GM18858 (cell line): ENCODE data around the gene ABLIM2.

Source experiments
- ATAC-seq: cut with Tn5 transposase; IDR thresholded peaks from one replicate; pipeline ENCODE4 v1.9.1; 2021; ENCODE audit not compliant: unreplicated experiment

The ABLIM2 gene

DNA sequence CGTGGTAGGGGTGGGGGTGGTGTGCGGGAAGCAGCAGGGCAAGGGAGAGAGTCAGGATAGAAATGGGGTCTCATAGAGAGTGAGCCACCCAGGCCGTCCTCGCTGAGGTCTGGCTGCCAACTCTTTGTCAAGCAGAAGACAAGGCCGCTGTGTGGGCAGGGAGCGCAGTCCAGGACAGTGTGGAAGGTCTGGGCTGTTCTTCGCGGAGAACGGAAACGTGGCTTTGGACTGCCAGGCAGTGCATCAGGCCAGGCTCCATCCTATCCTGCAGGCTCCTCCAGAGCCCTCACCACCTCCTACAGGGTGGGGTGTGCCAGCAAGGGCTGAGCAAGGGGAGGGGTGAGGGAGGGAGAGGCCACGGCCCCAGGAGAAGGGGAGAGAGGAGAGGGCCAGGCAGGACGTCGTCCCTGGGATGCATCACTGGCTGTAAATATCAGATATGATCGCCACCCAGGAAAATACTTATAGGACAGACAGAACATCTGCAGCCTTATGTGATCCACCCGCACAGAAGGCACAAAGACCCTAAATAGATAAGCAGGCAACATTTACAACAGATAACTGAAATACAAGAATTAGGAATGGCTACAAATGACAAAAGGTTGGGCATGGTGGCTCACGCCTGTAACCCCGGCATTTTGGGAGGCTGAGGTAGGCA lies 85.3 kb downstream of the ABLIM2 start:
- ATAC-seq: no peak

DNA sequence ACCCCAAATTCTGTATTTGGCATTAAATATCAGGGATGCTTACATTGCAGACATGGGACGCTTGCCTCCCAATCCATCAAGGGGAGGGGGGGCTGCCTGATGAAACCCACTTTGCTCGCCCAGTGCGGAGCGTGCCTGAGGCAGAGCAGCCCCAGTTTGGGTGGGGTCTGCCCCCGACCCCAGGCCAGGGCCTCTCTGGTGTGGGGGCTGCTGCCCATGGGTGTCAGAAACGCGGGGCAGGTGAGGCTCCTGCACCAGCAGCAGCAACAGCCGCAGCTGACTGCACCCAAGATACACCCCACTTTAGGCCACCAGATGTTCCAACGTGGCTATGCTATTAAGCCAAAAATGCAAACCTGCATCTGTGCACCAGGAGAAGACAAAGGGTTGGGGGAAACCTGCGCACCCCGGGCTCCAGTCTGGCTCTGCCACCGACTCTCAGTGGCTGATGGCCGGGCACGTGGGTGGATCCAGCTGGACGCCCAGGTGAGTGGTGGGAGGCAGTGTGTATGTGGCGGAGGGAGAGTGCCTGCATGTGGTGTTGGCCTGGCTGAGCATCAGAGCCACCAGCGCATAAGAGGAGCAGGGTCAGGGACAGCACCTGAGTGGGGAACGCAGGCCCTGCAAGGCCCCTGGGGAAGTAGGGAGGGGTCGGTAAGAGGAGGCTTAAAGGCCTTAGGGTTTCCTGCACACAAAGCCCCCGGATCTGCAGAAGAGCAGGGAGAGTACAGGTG lies 86.2 kb downstream of the ABLIM2 start:
- no peak for ATAC-seq

DNA sequence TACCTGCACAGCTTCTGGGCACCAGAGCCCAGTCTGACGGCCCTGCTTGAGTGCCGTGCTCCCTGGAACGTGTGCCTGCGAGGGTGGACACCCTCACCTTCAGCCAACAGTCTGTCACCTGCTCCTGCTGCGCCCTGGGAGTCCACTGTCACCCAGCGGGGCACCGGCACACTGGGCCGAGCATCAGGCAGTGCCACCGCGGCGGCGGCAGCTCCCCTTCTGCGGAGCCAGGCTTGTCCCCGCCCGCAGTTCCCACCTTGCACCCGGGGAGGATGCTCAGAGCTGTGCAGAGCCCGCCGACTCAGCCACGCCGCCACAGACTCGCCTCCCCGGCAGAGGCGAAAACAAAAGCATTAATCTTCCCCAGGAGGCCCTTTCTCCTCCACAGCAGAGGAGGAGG lies 86.8 kb downstream of the ABLIM2 start:
- no peak for ATAC-seq

DNA sequence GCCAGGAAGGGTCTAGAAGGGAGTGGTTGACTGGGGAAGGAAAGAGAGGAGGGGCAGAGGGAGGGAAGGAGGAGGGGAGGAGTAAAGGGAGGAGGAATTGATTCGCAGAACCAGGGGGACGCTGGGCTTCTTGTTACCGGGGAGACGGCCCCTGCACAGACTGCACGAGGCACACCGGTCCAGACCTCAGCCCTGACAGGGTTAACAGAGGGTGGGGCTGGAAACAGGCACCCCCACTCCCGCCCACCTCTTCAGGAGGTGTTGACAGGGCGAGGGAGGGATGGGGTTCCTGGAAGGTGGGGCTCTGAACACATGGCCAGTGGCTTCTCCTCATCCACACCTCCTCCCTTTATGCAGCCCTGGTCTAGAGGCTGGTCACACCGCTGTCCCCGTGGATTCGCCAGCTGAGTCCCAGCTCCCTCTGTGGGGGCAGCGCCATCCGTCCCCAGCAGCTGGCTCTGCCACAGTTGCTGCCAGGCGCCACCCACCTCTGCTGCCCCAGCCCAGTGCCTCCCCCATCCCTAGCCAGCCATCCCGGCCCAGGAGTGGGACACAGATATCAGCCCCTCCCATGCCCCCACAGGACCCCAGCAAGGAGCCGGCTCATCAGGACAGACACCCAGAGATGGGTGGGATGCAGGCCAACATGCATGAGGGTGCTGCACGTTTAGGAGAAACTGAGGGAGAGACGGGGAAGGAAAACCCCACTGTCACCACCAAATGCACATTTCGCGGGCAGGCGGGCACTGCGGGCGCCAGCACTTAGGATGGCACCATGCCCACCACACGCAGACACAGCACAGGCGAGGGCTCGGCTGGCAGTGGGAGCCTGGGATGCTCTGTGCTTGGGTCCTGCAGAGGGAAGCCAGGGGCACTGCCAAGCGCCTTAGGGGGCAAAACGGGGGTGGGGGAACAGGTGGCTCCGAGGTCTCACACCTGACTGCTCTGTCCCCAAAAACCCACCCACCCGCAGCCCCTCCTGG lies 87.6 kb downstream of the ABLIM2 start:
- no peak for ATAC-seq

DNA sequence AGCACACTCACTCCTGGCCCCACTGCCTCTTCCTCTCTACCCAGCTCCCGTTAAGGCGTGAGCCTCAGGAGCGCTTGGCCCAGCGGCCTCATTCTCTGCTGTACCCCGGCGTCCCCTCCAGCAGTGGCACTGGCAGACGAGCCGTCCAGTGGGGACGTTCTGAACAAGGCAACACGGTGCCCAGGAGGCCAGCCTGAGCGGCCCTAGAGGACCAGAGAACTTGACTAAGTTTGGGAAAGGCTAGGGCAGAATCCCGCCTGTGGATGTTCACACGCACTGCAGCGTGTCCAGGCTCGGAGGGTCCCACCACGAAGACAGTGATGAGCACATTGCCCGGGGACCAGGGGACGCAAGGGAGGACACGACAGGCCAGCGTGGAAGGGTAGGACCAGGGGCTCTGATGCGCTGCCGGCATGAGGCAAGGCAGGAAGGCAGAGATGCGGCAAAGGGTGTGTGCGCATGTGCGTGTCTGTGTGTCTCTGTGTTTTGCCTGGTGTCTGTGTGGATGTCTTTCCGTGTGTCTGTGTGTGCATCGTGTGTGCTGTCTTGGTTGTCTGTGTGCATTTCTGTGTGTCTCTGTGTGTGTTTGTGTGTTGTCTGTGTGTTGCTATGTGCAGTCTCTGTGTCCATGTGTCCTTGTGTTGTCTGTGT lies 89.4 kb downstream of the ABLIM2 start:
- ATAC-seq: no peak

DNA sequence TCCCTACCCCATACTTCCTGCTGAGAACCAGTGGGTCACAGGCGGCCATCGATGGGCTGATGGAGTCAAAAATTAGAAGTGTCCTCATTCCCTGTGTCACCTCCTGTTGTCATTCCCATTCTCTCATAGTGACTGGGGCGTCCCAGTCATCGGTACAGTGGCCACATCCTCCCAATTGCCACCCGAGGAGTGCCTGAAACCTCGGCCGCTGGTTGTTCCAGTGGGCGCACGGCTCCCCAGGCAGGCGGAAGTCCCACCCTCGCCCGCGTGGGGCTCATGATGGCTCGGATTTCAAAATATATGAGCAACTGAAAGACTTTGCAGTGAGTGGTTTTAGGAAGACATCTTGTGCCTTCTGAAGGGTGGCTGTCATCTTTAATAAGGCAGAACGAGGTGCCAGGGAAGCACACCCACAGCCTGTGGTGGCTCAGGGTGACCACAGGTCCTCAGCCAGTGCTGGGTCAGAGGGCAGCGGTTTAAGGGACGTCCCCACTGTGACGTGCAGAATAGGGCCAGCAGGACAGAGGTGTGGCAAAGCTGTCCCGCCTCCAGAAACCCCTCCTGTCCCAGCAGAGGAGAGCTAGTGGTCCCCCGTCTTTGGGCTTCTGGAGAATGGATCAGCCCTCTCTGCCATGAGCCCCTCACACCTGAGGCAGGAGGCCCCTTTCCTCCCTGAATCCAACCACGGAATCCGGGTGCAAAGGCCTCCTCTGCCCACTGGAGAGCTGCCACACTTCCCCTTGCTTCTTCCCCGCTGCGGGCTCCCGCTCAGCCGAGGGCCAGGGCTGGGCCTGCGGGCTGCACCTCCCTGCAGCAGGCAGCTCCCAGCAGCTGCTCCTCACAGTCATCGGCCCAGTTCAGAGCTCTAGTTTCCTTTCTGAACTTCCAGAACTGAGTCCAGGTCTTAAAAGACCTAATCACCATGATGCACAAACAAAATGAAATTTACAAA lies 90.4 kb downstream of the ABLIM2 start:
- ATAC-seq: no peak

DNA sequence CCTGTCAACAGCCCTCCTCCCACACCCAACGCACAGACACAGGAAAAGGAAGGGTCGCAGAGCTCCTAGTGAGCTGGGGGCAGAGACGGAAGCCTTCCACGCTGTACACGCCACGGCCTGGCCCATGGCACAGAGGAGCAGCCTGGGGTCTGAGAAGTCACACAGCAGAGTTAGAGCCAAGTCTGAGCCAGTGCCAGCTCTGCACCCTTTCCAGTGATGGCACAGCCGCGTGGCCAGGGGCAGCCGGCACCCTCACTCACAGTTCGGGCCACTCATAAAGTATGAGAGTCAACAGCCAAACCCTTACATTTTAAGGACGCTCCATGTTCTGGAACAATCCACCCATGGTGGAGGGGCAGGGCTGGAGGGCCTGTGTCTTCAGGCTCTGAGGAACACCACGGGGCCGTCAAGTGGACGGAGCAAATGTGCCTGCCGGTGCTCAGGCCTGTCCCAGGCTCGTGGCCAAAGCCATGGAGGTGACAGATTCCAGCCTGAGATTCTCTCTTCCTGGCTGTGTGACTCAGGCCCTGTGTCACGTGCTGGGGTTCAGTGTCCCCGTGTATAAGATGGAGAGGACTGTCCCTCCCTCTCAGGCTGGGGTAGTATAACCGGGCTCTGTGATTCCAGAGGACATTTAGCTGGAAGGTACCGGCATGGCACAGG lies 91.2 kb downstream of the ABLIM2 start:
- no peak for ATAC-seq

DNA sequence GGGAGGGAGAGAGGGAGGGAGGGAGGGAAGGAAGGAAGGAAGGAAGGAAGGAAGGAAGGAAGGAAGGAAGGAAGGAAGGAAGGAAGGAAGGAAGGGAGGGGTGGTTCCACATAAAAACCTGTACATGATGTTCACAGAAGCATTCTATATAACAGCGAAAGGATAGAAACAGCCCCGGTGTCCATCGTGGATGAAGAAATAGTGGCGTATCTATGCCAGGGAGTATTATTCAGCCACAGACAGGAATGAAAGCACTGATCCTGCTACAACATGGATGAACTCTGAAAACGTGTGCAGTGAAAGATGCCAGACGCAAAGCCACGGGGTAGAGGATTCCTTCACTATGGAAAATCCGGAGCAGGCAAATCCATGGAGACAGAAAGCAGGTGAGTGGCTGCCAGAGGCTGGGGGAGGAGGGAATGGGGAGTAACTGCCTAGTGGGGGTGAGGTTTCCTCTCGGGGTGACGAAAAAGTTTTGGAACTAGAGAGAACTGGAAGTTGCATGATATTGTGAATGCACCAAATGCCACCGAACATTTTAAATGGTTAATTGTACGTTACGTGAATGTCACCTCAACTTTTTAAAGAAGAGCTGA lies 92.2 kb downstream of the ABLIM2 start:
- no peak for ATAC-seq

DNA sequence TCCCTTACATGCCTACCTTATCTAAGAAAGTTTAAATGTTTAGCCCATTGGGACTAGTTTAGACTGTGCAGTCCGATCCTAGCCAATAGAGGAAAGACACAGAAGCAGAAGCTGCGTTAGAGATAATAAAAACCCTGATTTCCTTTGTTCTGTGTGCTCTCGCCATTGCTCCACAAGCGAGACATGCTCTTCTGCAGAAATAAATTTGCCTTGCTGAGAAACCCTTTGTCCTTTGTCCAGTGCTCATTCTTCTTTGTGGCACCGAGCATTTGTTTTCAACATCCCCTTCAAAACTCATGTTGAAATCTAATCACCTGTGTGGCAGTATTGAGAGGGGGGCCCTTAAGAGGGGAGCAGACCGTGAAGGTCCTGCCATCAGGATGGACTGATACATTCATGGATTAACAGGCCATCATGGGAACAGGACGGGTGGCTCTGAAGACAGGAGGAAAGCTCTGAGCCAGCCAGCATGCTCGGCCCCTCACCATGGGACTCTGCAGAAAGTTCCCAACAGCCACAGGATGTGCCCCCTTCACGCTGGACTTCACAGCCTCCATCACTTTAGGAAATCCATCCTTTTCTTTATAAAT lies 94.5 kb downstream of the ABLIM2 start:
- ATAC-seq: no peak

DNA sequence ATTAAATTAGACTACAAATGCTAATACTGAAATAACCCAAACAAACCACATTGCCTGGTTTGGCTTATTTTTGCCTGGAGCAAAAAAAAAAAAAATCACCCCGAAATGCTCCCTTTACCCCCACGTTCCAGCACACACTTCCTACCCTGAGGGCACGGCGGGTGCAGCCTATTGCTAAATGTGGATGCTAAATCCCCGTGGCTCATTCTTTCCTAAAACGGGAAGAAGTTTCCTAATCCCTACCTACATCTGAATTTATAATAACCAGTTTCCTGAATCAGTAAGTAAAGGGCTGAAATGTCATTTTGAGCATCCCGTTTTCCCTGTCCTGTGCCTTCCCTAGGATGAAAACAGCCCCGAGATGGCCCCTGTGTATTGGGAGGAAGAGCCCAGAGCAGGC lies 97.0 kb downstream of the ABLIM2 start:
- no peak for ATAC-seq

DNA sequence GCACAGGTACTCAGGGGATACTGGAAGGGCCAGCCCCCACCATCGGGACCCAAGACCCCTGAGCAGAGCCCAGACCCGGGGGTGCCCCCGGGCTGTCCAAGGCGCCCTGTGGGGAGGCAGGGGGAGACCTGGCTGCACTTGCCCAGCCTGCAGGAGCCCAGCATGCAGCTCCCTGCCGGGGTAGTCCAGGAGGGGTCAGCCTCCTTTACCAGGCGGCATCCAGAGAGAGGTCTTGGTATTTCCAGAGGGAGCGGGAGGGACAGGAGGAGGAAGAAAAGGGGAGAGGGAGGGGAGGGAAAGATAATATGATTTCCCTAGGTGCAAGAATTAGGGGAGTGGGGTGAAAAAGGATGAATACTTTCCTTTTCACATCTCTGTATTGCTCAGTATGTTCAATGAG lies 97.5 kb downstream of the ABLIM2 start:
- ATAC-seq: no peak

DNA sequence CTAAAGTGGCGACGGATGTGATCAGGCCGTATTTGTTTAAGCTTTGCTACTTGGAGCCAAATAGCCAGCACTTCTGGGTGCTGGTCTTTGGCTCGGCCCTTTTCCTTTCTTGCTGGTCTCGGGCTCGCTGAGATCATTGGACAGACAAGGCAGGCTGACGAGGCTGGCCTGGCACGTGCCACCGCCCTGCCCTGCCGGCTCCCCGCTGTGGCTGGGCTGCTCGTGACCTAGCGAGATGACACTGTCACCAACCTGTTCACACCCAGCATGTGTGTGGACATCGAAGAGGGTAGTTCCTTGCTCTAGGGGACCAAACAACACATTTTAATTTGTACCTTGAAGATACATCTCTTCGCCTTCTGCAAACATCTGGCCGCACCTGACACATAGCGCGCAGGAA lies 98.0 kb downstream of the ABLIM2 start:
- no peak for ATAC-seq

DNA sequence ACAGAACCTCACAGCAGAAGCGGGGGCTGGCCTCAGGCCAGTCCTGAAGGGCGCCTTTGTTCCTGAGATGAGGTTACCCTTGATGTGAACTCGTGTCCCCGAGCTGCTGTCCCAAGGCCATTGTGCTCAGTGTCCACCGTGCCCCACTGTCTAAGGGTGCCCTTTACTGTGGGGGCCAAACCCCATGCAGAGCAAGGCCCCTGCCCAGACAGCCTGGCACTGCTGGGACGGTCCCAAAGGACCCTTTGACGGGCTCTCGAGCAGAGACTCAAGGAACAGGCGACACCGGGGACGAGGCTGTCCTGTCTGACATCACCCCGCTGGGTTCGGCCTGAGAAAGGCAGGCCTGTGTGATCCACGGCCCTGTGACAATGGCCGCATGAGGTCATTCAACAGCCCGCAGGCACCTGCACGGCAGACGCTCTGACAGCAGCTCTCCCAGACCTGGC lies 100.6 kb downstream of the ABLIM2 start:
- no peak for ATAC-seq

DNA sequence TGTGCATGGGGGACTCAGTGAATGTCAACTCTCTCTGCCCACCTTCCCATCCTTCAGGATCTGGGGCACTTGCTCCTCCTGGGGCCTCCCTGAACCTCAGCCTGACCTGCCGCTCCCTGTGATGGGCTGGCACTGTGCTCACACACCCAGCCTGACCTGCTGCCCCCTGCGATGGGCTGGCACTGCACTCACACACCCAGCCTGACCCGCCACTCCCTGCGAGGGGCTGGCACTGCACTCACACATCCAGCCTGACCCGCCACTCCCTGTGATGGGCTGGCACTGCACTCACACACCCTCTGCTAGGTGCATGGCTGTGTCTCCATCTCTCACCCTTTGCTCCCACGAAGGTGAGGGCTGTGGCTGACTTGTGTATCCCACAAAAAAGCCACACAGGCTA lies 103.4 kb downstream of the ABLIM2 start:
- no peak for ATAC-seq

DNA sequence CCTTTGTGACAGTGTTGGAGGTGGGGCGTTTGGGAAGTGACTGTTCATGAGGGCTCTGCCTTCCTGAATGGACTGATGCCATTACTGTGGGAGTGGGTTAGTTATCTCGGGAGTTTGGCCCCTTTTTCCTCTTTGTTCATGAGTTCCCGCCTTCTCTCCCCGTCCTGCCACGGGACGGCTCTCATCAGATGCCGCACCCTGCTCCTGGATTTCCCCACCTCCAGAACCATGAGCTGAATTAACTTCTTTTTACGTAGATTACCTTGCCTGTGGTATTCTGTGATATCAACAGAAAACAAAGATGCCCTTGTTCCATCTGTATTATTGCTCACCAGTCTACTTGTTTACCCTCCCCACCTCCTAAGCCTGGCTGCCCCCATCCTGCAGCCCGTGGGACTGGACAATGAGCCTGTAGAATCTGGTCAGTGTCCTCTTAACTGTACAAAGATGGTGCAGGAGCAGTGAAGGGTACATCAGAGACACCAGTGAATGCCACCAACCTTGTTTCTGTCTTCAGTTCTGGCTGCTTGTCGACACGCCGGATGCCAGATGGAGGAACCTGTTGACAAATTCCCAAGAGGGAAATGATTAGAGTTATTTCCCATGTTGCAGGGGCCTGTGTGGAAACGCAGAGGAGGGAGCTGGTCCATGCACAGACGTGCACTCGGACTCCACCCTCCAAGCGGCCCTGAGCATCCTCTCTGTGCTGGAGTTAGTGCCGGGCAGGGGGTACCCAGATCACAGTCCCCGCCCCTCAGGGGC lies 104.7 kb downstream of the ABLIM2 start:
- no peak for ATAC-seq

DNA sequence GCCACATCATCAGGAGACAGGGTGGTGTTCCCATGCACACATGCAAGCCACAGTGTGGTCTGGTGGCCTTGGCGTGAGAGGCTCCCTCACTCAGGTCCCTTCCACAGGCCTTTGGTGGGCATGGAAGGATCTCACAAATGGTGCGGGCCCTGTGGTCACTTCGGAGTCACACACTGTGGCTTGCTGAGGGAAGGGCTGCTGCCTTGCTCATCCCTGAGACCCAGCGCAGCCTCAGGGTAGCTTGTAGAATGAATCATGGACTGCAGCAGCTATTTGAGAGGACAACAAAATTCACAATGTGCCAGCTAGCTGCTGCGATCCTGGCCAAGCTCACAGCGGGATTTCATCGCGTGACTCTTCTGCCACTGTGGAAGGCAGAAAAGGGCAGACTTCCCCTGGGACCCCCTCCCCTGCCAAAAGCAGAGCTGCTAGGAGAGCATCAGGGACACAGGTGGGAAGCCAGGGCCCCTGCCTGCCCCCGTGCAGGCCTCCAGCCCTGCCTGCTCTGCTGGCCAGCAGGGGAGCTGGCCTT lies 106.4 kb downstream of the ABLIM2 start:
- ATAC-seq: no peak

DNA sequence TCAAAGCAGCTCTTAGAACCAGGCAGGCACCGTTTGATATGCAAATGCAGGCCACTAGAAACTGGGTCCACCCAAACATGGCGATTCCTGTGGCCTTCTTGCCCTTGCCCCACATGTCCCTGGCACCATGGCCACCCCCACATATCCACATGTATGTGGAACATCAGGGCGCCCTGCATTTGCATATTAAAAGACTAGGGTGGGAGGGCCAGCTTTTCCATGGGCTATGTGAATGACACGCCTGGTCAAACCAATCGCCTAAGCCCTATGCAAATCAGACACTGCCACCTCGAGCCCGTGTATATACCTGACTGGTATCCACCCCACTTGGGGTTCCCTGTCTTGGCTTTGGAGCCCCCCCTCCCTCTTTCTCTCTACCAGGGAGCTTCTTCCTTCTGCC lies 107.0 kb downstream of the ABLIM2 start:
- no peak for ATAC-seq
